Measurements from ENCODE around the gene RAP1GDS1. TPM values are rescaled to one million over a fixed set of nuclear protein-coding genes. Genes with fewer than 3 reads are reported as not detected.
"Not testable (repeated sequence)": the region's sequence is repeated elsewhere in the genome, so short reads cannot be mapped to it uniquely, and the experiment has no call there.

The RAP1GDS1 gene
- total and polyA plus RNA-seq, 2 donors, result 23.6 to 41.6 TPM

GRCh38 chr4:98470831-98471230 is 209.6 kb downstream of the RAP1GDS1 start:
- Histone ChIP-seq H3K27ac (ENCODE audit: low read depth in 1 of 2, low read length in 1 of 2) (no peak overlapping the region), H3K27me3 (ENCODE audit: control insufficient read depth in 2 of 2, insufficient read depth in 1 of 2, low read length in 1 of 2) (no peaks in the 10 kb centered on the region), H3K9me3 (ENCODE audit: control insufficient read depth in 2 of 2, insufficient read depth in 1 of 2, low read length in 1 of 2) (no peaks in the 10 kb centered on the region), H3K36me3 (ENCODE audit: control insufficient read depth in 2 of 2, insufficient read depth in 2 of 2, low read length in 1 of 2) (peaks cover 5 to 7% of the 10 kb centered on the region in 2 donors), H3K4me3 (ENCODE audit: low read length in 2 of 2) (no peak overlapping the region), H3K4me1 (ENCODE audit: control insufficient read depth in 2 of 2, insufficient read depth in 2 of 2, low read length in 2 of 2) (peaks cover 6 to 14% of the 10 kb centered on the region in 2 donors)
- WGBS, result 60% methylated on average over 7 of the region's 7 CpGs
- peak in 1 of 9 donors; percentile 26 for DNase-seq (ENCODE audit: low read depth in 6 of 9, low spot score in 9 of 9)

DNA sequence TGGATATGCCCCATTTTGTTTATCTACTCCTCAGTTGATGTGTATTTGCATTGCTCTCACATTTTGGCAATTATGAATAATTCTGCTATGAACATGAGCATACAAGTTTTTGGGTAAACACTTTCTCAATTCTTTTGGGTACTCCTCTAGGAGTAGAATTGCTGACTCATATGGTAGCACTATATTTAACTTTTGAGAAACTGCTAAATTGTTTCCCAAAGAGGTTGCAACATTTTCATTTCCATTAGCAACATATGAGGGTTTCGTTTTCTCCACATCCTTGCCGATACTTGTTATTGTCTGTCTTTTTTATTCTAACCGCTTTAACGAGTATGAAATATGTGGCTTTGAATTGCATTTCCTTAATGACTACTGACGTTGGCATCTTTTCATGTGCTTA is 211.9 kb downstream of the RAP1GDS1 start:
- peaks cover 3 to 9% of the 10 kb centered on the region in 2 donors for H3K4me1 ChIP-seq (ENCODE audit: control insufficient read depth in 2 of 2, insufficient read depth in 2 of 2, low read length in 2 of 2)
- no peaks in the 10 kb centered on the region for H3K27me3 ChIP-seq (ENCODE audit: control insufficient read depth in 2 of 2, insufficient read depth in 1 of 2, low read length in 1 of 2)
- no peak overlapping the region for H3K4me3 ChIP-seq (ENCODE audit: low read length in 2 of 2)
- peaks cover 9 to 13% of the 10 kb centered on the region in 2 donors for H3K36me3 ChIP-seq (ENCODE audit: control insufficient read depth in 2 of 2, insufficient read depth in 2 of 2, low read length in 1 of 2)
- WGBS, result 96% methylated on average over 5 of the region's 5 CpGs
- H3K27ac ChIP-seq (ENCODE audit: low read depth in 1 of 2, low read length in 1 of 2), result no peak overlapping the region
- no peaks in the 10 kb centered on the region for H3K9me3 ChIP-seq (ENCODE audit: control insufficient read depth in 2 of 2, insufficient read depth in 1 of 2, low read length in 1 of 2)
- no peak for DNase-seq (ENCODE audit: low read depth in 6 of 9, low spot score in 9 of 9)

DNA sequence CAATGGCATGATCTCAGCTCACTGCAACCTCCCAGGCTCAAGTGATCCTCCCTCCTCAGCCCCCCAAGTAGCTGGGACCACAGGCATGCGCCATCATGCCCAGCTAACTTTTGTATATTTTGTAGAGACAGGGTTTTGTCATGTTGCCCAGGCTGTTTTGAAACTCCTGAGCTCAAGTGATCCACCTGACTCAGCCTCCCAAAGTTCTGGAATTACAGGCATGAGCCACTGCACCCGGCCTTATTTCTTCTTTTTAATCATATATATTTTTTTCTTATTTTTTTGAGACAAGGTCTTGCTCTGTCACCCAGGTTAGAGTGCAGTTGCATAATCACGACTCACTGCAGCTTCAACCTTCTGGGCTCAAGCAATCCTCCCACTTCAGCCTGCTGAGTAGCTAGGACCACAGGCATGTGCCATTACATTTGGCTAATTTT is 213.2 kb downstream of the RAP1GDS1 start:
- no peaks in the 10 kb centered on the region for H3K9me3 ChIP-seq (ENCODE audit: control insufficient read depth in 2 of 2, insufficient read depth in 1 of 2, low read length in 1 of 2)
- no peak overlapping the region for H3K4me3 ChIP-seq (ENCODE audit: low read length in 2 of 2)
- H3K36me3 ChIP-seq (ENCODE audit: control insufficient read depth in 2 of 2, insufficient read depth in 2 of 2, low read length in 1 of 2), result peaks cover 9 to 20% of the 10 kb centered on the region in 2 donors
- peaks cover 3 to 8% of the 10 kb centered on the region in 2 donors for H3K4me1 ChIP-seq (ENCODE audit: control insufficient read depth in 2 of 2, insufficient read depth in 2 of 2, low read length in 2 of 2)
- peak overlapping the region in 1 of 2 donors; percentile 13 for H3K27ac ChIP-seq (ENCODE audit: low read depth in 1 of 2, low read length in 1 of 2)
- DNase-seq (ENCODE audit: low read depth in 6 of 9, low spot score in 9 of 9), result no peak
- no peaks in the 10 kb centered on the region for H3K27me3 ChIP-seq (ENCODE audit: control insufficient read depth in 2 of 2, insufficient read depth in 1 of 2, low read length in 1 of 2)
- WGBS, result 95% methylated on average over 3 of the region's 3 CpGs

GRCh38 chr4:98476891-98477290 is 215.7 kb downstream of the RAP1GDS1 start:
- WGBS, result 99% methylated on average over 9 of the region's 9 CpGs

DNA sequence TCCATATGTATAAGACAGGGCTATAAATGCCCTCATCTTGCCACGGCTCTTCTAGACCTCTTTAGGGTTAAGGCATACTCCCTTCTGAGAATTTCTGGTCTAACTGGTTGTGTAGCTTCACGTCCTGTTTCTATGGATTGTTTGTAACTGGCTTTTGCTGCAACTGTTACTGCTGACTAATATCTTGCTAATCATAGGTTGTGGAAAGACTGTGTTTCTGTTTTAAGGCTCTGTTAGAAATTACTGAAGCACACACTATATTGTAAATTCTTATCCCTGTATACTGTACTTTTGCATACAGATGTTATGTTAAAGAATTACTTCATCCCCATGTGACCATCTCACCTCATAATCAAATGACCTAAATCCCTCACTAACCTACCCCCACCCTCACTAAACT is 218.4 kb downstream of the RAP1GDS1 start:
- H3K36me3 ChIP-seq (ENCODE audit: control insufficient read depth in 2 of 2, insufficient read depth in 2 of 2, low read length in 1 of 2), result peaks cover 4 to 16% of the 10 kb centered on the region in 2 donors
- WGBS, result 93% methylated on average over 2 of the region's 2 CpGs
- H3K27me3 ChIP-seq (ENCODE audit: control insufficient read depth in 2 of 2, insufficient read depth in 1 of 2, low read length in 1 of 2); DNase-seq (ENCODE audit: low read depth in 6 of 9, low spot score in 9 of 9); H3K4me1 ChIP-seq (ENCODE audit: control insufficient read depth in 2 of 2, insufficient read depth in 2 of 2, low read length in 2 of 2); H3K4me3 ChIP-seq (ENCODE audit: low read length in 2 of 2); H3K9me3 ChIP-seq (ENCODE audit: control insufficient read depth in 2 of 2, insufficient read depth in 1 of 2, low read length in 1 of 2); H3K27ac ChIP-seq (ENCODE audit: low read depth in 1 of 2, low read length in 1 of 2): not testable (repeated sequence)

More at GRCh38 chr4:98476891-98477290, 215.7 kb downstream of the RAP1GDS1 start:
- Histone ChIP-seq H3K27ac (ENCODE audit: low read depth in 1 of 2, low read length in 1 of 2) (no peak overlapping the region), H3K36me3 (ENCODE audit: control insufficient read depth in 2 of 2, insufficient read depth in 2 of 2, low read length in 1 of 2) (peaks cover 4 to 18% of the 10 kb centered on the region in 2 donors), H3K9me3 (ENCODE audit: control insufficient read depth in 2 of 2, insufficient read depth in 1 of 2, low read length in 1 of 2) (no peaks in the 10 kb centered on the region), H3K4me3 (ENCODE audit: low read length in 2 of 2) (no peak overlapping the region), H3K4me1 (ENCODE audit: control insufficient read depth in 2 of 2, insufficient read depth in 2 of 2, low read length in 2 of 2) (no peaks in the 10 kb centered on the region), H3K27me3 (ENCODE audit: control insufficient read depth in 2 of 2, insufficient read depth in 1 of 2, low read length in 1 of 2) (no peaks in the 10 kb centered on the region)
- DNase-seq (ENCODE audit: low read depth in 6 of 9, low spot score in 9 of 9), result no peak

GRCh38 chr4:98480535-98480934 is 219.4 kb downstream of the RAP1GDS1 start:
- H3K4me3 ChIP-seq (ENCODE audit: low read length in 2 of 2), result no peak overlapping the region
- WGBS, result 87% methylated on average over 5 of the region's 5 CpGs
- H3K36me3 ChIP-seq (ENCODE audit: control insufficient read depth in 2 of 2, insufficient read depth in 2 of 2, low read length in 1 of 2), result peaks cover 4 to 12% of the 10 kb centered on the region in 2 donors
- DNase-seq (ENCODE audit: low read depth in 6 of 9, low spot score in 9 of 9), result no peak
- H3K27me3 ChIP-seq (ENCODE audit: control insufficient read depth in 2 of 2, insufficient read depth in 1 of 2, low read length in 1 of 2), result no peaks in the 10 kb centered on the region
- H3K4me1 ChIP-seq (ENCODE audit: control insufficient read depth in 2 of 2, insufficient read depth in 2 of 2, low read length in 2 of 2), result peaks cover 0 to 3% of the 10 kb centered on the region in 2 donors
- H3K27ac ChIP-seq (ENCODE audit: low read depth in 1 of 2, low read length in 1 of 2), result no peak overlapping the region
- no peaks in the 10 kb centered on the region for H3K9me3 ChIP-seq (ENCODE audit: control insufficient read depth in 2 of 2, insufficient read depth in 1 of 2, low read length in 1 of 2)

GRCh38 chr4:98481167-98481566 is 220.0 kb downstream of the RAP1GDS1 start:
- DNase-seq (ENCODE audit: low read depth in 6 of 9, low spot score in 9 of 9), result no peak
- WGBS, result 97% methylated on average over 3 of the region's 3 CpGs
- Histone ChIP-seq H3K4me1 (ENCODE audit: control insufficient read depth in 2 of 2, insufficient read depth in 2 of 2, low read length in 2 of 2) (peaks cover 0 to 3% of the 10 kb centered on the region in 2 donors), H3K4me3 (ENCODE audit: low read length in 2 of 2) (no peak overlapping the region), H3K36me3 (ENCODE audit: control insufficient read depth in 2 of 2, insufficient read depth in 2 of 2, low read length in 1 of 2) (peaks cover 4 to 12% of the 10 kb centered on the region in 2 donors), H3K9me3 (ENCODE audit: control insufficient read depth in 2 of 2, insufficient read depth in 1 of 2, low read length in 1 of 2) (no peaks in the 10 kb centered on the region), H3K27ac (ENCODE audit: low read depth in 1 of 2, low read length in 1 of 2) (no peak overlapping the region), H3K27me3 (ENCODE audit: control insufficient read depth in 2 of 2, insufficient read depth in 1 of 2, low read length in 1 of 2) (no peaks in the 10 kb centered on the region)

DNA sequence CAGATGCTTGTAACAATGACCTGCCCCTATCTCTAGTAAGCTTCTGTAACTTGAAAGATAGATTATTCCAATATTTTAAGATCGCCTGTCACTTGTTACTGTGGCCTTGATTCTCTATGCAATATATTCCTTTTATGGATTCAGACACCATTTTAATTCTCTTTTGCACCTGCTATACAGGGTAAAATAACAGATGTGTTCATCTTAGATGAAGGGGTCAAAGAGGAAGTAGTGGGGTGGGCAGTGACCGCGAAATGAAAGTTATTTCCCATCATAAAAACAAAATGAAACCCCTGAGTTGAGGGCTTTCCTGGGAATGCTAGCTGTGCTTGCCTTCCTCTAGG is 221.3 kb downstream of the RAP1GDS1 start:
- Histone ChIP-seq H3K36me3 (ENCODE audit: control insufficient read depth in 2 of 2, insufficient read depth in 2 of 2, low read length in 1 of 2) (peaks cover 0 to 7% of the 10 kb centered on the region in 2 donors), H3K27me3 (ENCODE audit: control insufficient read depth in 2 of 2, insufficient read depth in 1 of 2, low read length in 1 of 2) (no peaks in the 10 kb centered on the region), H3K4me1 (ENCODE audit: control insufficient read depth in 2 of 2, insufficient read depth in 2 of 2, low read length in 2 of 2) (peaks cover 0 to 3% of the 10 kb centered on the region in 2 donors), H3K27ac (ENCODE audit: low read depth in 1 of 2, low read length in 1 of 2) (no peak overlapping the region), H3K4me3 (ENCODE audit: low read length in 2 of 2) (no peak overlapping the region), H3K9me3 (ENCODE audit: control insufficient read depth in 2 of 2, insufficient read depth in 1 of 2, low read length in 1 of 2) (no peaks in the 10 kb centered on the region)
- no peak for DNase-seq (ENCODE audit: low read depth in 6 of 9, low spot score in 9 of 9)
- 85% methylated on average over 3 of the region's 3 CpGs for WGBS

- WGBS, result 93% methylated on average over 10 of the region's 10 CpGs
- peaks cover 0 to 3% of the 10 kb centered on the region in 2 donors for H3K4me1 ChIP-seq (ENCODE audit: control insufficient read depth in 2 of 2, insufficient read depth in 2 of 2, low read length in 2 of 2)
- H3K27me3 ChIP-seq (ENCODE audit: control insufficient read depth in 2 of 2, insufficient read depth in 1 of 2, low read length in 1 of 2), result no peaks in the 10 kb centered on the region
- H3K9me3 ChIP-seq (ENCODE audit: control insufficient read depth in 2 of 2, insufficient read depth in 1 of 2, low read length in 1 of 2), result no peaks in the 10 kb centered on the region
- no peak overlapping the region for H3K27ac ChIP-seq (ENCODE audit: low read depth in 1 of 2, low read length in 1 of 2)
- no peak overlapping the region for H3K4me3 ChIP-seq (ENCODE audit: low read length in 2 of 2)
- peaks cover 0 to 6% of the 10 kb centered on the region in 2 donors for H3K36me3 ChIP-seq (ENCODE audit: control insufficient read depth in 2 of 2, insufficient read depth in 2 of 2, low read length in 1 of 2)
- DNase-seq (ENCODE audit: low read depth in 6 of 9, low spot score in 9 of 9), result peak in 2 of 9 donors; percentile 5 to 28
These were observed 221.9 kb downstream of the RAP1GDS1 start for GRCh38 chr4:98482847-98483806.
